ENCODE results near the gene HK1. TPM values are rescaled to one million over a fixed set of nuclear protein-coding genes. Genes with fewer than 3 reads are reported as not detected.

HK1 gene
- total and polyA plus RNA-seq, 4 experiments from 2014 or later = 68.6 to 156 (median 112) TPM

DNA sequence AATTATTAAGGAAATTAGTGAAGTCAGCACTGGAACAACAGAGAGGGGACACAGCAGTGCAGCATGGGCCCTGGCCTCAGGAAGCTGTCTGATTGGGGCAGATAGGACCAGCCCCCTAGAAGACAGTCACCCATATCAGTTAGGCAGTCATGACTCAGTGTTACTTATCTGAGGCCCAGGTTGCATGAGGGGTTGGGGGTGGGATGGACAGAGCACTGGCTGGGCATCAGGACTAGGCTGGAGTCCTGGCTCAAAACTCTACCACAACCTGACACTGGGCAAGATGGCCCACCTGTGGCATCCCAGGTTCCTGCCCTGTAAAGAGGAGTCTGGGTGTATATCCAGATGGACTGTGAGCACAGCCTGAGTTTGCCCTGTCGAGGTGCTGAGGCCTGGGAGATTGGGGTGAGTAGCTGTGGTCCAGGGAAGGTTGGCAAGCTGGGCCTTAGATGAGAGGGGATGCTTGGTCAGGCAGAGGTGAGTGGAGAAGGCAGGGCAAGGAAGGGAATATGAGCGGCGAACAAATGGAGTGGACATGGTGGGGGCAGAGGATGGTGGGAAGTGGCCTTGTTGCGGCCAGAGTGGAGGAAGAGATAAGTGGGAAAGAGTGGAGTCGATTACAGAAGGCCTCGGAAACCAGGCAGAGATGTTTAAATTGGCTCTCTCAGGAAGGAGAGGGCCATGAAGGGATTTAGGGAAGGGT, 37.5 kb downstream of the HK1 start:
- H3K4me3 ChIP-seq (ENCODE audit: low read length in 2 of 2) = no peak overlapping the region
- H3K9me3 ChIP-seq (ENCODE audit: control insufficient read depth in 1 of 2, low read length in 2 of 2) = no peaks in the 10 kb centered on the region
- no peak overlapping the region for H3K27ac ChIP-seq (ENCODE audit: low read depth, low read length)
- no peaks in the 10 kb centered on the region for H3K27me3 ChIP-seq (ENCODE audit: insufficient read depth, low read length)
- Mint-ChIP-seq H3K9me3 (no peaks in the 10 kb centered on the region), H3K36me3 (peaks cover 0 to 12% of the 10 kb centered on the region in 2 donors), H3K27ac (peak overlapping the region in 5 of 7 donors; percentile 2 to 99 (median 48)), H3K27me3 (no peaks in the 10 kb centered on the region), H3K4me3 (peak overlapping the region in 5 of 8 donors; percentile 8 to 78 (median 28)), H3K4me1 (peaks cover 12 to 29% (median 18%) of the 10 kb centered on the region in 4 donors)
- POLR2A ChIA-PET (ENCODE audit: partially characterized antibody) = no interaction called here
- intact Hi-C loops (cut with micrococcal nuclease) = no loop called here
- peaks cover 25% of the 10 kb centered on the region for H3K4me1 ChIP-seq (ENCODE audit: insufficient read depth, low read length)
- CTCF ChIA-PET (ENCODE audit: partially characterized antibody) = interaction anchor here (2.2 kb wide), 1 partner anchor 77 kb away, joined by 5 read pairs; no protein-coding TSS in a partner anchor
- no peaks in the 10 kb centered on the region for H3K36me3 ChIP-seq (ENCODE audit: insufficient read depth, low read length)
- DNase-seq = no peak

DNA sequence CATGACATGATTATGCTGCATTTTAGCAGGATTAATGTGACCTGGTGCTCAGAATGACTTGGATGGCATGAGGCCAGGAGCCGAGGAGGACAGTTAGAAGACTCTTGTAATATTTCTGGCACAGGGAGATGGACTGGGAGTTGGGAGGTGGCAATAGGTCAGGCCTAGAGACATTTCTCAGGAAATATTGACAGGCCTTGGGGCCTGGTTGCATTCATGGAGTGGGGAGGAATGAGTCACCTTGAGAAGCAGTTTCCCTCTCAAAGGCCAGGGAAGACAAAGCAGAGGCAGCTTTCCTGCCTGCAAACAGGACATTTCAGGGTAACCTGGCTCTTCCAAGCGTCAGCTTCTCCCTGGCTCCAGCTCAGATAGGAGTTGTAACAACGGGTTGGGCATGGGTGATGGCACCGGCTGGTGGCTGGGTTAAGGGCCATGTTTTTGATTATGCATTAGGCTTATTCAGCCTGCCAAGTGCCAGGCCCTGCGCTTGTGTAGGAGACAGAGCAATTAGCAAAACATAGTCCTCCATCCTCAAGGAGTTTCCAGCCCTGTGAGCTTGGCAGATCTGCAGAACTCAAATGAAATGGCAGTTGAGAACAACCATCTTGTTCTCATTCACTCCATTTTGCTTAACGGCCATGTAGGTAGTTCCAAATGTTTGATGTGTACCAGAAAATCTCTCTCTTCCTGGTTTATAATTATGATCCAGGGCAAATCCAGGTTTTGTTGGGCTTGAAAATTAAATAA, 38.2 kb downstream of the HK1 start:
- DNase-seq = no peak
- CTCF ChIA-PET (ENCODE audit: partially characterized antibody) = interaction anchor here (1.7 to 2.2 kb wide), 4 partner anchors 10 to 91 kb away, joined by 5 to 8 read pairs (median 5); no protein-coding TSS in a partner anchor
- intact Hi-C loops (cut with micrococcal nuclease) = no loop called here

DNA sequence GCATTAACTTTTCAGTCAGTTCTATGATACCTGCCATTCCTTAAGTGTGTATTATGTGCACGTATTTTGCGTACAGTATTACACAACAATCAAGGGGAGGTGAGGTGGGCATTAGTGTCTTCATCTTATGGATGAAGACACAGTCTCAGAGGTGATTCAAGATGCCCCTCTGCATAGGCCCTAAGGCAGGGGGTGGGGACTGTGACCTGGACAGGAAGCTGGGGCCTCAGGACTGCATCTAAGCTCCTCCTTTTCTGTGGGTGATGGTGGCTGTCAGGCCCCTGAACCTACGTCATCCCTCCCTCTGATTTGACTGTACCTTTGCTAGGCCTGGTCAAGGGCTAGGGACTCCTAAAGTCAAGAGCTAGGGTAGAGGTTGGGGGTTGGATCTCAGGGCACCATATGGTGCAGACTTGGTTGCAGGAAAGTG, 38.9 kb downstream of the HK1 start:
- DNase-seq = no peak
- intact Hi-C loops (cut with micrococcal nuclease) = no loop called here

More for the DNA sequence above, 38.2 kb downstream of the HK1 start:
- H3K36me3 Mint-ChIP-seq = peaks cover 0 to 13% of the 10 kb centered on the region in 2 donors
- H3K9me3 Mint-ChIP-seq = no peaks in the 10 kb centered on the region
- Histone ChIP-seq H3K4me1 (ENCODE audit: insufficient read depth, low read length) (peaks cover 32% of the 10 kb centered on the region), H3K27me3 (ENCODE audit: insufficient read depth, low read length) (no peaks in the 10 kb centered on the region), H3K4me3 (ENCODE audit: low read length in 2 of 2) (no peak overlapping the region), H3K36me3 (ENCODE audit: insufficient read depth, low read length) (no peaks in the 10 kb centered on the region), H3K27ac (ENCODE audit: low read depth, low read length) (peak overlapping the region; percentile 84), H3K9me3 (ENCODE audit: control insufficient read depth in 1 of 2, low read length in 2 of 2) (no peaks in the 10 kb centered on the region)
- peak overlapping the region in 5 of 7 donors; percentile 0 to 99 (median 37) for H3K27ac Mint-ChIP-seq
- POLR2A ChIA-PET (ENCODE audit: partially characterized antibody) = interaction anchor here (0.9 to 6.1 kb wide), 6 partner anchors 12 to 94 kb away, joined by 3 to 70 read pairs (median 39); no protein-coding TSS in a partner anchor
- no peaks in the 10 kb centered on the region for H3K27me3 Mint-ChIP-seq
- H3K4me1 Mint-ChIP-seq = peaks cover 18 to 36% (median 23%) of the 10 kb centered on the region in 4 donors
- peak overlapping the region in 5 of 8 donors; percentile 8 to 65 (median 32) for H3K4me3 Mint-ChIP-seq

DNA sequence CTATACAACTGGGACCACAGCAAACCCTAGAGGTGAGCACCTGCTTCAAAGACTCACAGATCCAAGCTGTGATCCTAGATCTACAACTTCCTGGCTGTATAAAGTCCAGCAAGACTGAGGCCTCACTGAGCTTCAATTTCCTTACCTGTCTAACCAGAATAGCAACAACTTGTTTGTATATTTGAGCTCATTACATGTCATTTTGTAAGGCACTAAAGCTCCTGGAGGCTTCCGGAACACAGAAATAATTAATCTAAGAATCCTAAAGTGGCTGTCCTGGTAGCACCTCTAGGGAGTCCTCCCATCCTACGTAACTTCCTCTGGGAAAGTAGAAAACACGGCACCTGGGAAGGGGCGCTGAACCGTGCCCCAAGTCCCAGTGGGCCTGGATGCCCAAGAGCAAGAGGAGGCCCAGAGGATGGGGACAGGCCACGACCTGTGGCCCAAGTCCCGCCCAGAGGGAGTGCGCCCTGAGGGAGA, 39.4 kb downstream of the HK1 start:
- Mint-ChIP-seq H3K4me3 (peak overlapping the region; percentile 76 to 97 (median 87)), H3K27me3 (no peaks in the 10 kb centered on the region), H3K27ac (peak overlapping the region; percentile 79 to 99 (median 84)), H3K9me3 (no peaks in the 10 kb centered on the region), H3K36me3 (peaks cover 0 to 13% of the 10 kb centered on the region in 2 donors), H3K4me1 (peaks cover 23 to 46% (median 33%) of the 10 kb centered on the region in 4 donors)
- H3K4me3 ChIP-seq (ENCODE audit: low read length in 2 of 2) = peak overlapping the region; percentile 56 to 99
- ChIA-PET CTCF (ENCODE audit: partially characterized antibody) (interaction anchor here (0.7 to 2.2 kb wide), 11 partner anchors 9 to 312 kb away, joined by 3 to 9 read pairs (median 5); no protein-coding TSS in a partner anchor), POLR2A (ENCODE audit: partially characterized antibody) (interaction anchor here (0.6 to 6.1 kb wide), 17 partner anchors 11 to 329 kb away, joined by 3 to 70 read pairs (median 6); partner anchors contain the start of gene KIFBP)
- DNase-seq = no peak
- H3K36me3 ChIP-seq (ENCODE audit: insufficient read depth, low read length) = no peaks in the 10 kb centered on the region
- intact Hi-C loops (cut with micrococcal nuclease) = loop anchor here (1.0 to 2.0 kb wide), 5 partner anchors 10 to 91 kb away; no protein-coding TSS in a partner anchor
- peaks cover 40% of the 10 kb centered on the region for H3K4me1 ChIP-seq (ENCODE audit: insufficient read depth, low read length)
- H3K27ac ChIP-seq (ENCODE audit: low read depth, low read length) = peak overlapping the region; percentile 84
- no peaks in the 10 kb centered on the region for H3K27me3 ChIP-seq (ENCODE audit: insufficient read depth, low read length)
- H3K9me3 ChIP-seq (ENCODE audit: control insufficient read depth in 1 of 2, low read length in 2 of 2) = no peaks in the 10 kb centered on the region

More for the DNA sequence above, 38.9 kb downstream of the HK1 start:
- Histone ChIP-seq H3K4me1 (ENCODE audit: insufficient read depth, low read length) (peaks cover 39% of the 10 kb centered on the region), H3K27ac (ENCODE audit: low read depth, low read length) (peak overlapping the region; percentile 84), H3K4me3 (ENCODE audit: low read length in 2 of 2) (peak overlapping the region in 1 of 2 donors; percentile 99), H3K36me3 (ENCODE audit: insufficient read depth, low read length) (no peaks in the 10 kb centered on the region), H3K27me3 (ENCODE audit: insufficient read depth, low read length) (no peaks in the 10 kb centered on the region), H3K9me3 (ENCODE audit: control insufficient read depth in 1 of 2, low read length in 2 of 2) (no peaks in the 10 kb centered on the region)
- Mint-ChIP-seq H3K9me3 (no peaks in the 10 kb centered on the region), H3K4me3 (peak overlapping the region; percentile 20 to 96 (median 84)), H3K4me1 (peaks cover 22 to 43% (median 29%) of the 10 kb centered on the region in 4 donors), H3K27me3 (no peaks in the 10 kb centered on the region), H3K27ac (peak overlapping the region; percentile 79 to 99 (median 84)), H3K36me3 (peaks cover 0 to 13% of the 10 kb centered on the region in 2 donors)
- POLR2A ChIA-PET (ENCODE audit: partially characterized antibody) = interaction anchor here (0.8 to 6.1 kb wide), 14 partner anchors 11 to 190 kb away, joined by 3 to 70 read pairs (median 7); no protein-coding TSS in a partner anchor
- CTCF ChIA-PET (ENCODE audit: partially characterized antibody) = interaction anchor here (1.0 to 2.1 kb wide), 8 partner anchors 10 to 91 kb away, joined by 3 to 8 read pairs (median 5); no protein-coding TSS in a partner anchor

DNA sequence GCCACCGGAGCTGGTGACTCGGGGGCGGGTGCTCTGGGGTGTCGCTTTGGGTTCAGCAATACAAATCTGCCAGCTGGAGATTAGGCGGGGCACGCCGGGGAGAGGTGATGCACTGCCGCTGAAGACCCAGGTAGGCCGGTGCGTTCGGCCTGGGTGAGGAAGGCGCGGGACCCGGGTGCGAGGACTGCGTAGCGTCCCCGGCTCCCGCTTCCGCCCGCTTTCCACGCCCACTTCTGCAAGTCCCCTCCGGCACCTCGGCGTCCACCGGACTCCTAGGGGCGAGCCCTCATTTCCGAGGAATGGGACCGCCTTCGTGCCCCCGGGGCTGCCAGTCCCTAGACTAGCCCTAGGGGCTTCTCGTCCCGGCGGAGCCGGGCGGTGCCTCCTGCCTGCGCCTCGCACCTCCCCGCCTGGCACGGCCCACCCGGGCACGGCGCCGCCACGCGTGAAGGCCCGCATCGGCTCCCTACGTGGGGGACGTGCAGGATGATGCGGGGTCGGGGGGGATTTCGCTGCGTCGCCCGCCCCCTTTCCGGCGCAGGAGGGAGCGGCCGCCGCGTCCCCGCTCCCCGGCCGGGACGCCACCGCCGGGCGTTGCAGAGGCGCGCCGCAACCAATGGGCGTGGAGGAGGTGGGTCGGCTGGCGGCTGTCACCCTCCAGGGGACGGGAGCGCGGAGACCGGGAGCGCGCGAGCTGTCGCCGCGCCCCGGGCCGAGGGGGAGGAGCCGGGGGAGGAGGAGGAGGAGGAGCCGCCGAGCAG, 40.0 kb downstream of the HK1 start:
- Histone ChIP-seq H3K9me3 (ENCODE audit: control insufficient read depth in 1 of 2, low read length in 2 of 2) (no peaks in the 10 kb centered on the region), H3K27ac (ENCODE audit: low read depth, low read length) (peak overlapping the region; percentile 84), H3K4me1 (ENCODE audit: insufficient read depth, low read length) (peaks cover 43% of the 10 kb centered on the region), H3K27me3 (ENCODE audit: insufficient read depth, low read length) (no peaks in the 10 kb centered on the region), H3K4me3 (ENCODE audit: low read length in 2 of 2) (peak overlapping the region; percentile 66 to 99), H3K36me3 (ENCODE audit: insufficient read depth, low read length) (no peaks in the 10 kb centered on the region)
- intact Hi-C loops (cut with micrococcal nuclease) = loop anchor here (1.0 to 2.0 kb wide), 5 partner anchors 9 to 90 kb away; no protein-coding TSS in a partner anchor
- Mint-ChIP-seq H3K4me1 (peaks cover 23 to 52% (median 35%) of the 10 kb centered on the region in 4 donors), H3K27me3 (no peaks in the 10 kb centered on the region), H3K9me3 (no peaks in the 10 kb centered on the region), H3K4me3 (peak overlapping the region; percentile 77 to 98 (median 95)), H3K27ac (peak overlapping the region; percentile 79 to 99 (median 84)), H3K36me3 (peaks cover 0 to 13% of the 10 kb centered on the region in 2 donors)
- ChIA-PET CTCF (ENCODE audit: partially characterized antibody) (interaction anchor here (0.7 to 2.2 kb wide), 14 partner anchors 8 to 319 kb away, joined by 3 to 9 read pairs (median 4); no protein-coding TSS in a partner anchor), POLR2A (ENCODE audit: partially characterized antibody) (interaction anchor here (0.6 to 6.1 kb wide), 29 partner anchors 10 to 330 kb away, joined by 3 to 70 read pairs (median 5); partner anchors contain the start of gene KIFBP)
- DNase-seq = peak; percentile 90 to 92 (median 91)
